AG09309 (cell line): ENCODE results near the gene PPP2R5D.

ENCODE experiments used
- DNase-seq: peaks from one replicate; pipeline ENCODE4 v3.0.0-alpha.2; 2010; ENCODE audit warnings: low read depth
- H3K4me3 ChIP-seq: 2 replicates; pipeline ENCODE4 v1.5.1; 2011; ENCODE audit warnings: mild to moderate bottlenecking, low read depth, low read length, moderate library complexity; ENCODE audit not compliant: control insufficient read depth
- TF ChIP-seq, protein P1 (sequence below): IDR thresholded peaks from 2 replicates; pipeline ENCODE4 v1.5.1; 2011; ENCODE audit warnings: mild to moderate bottlenecking, low read depth, low read length, inconsistent platforms; ENCODE audit not compliant: insufficient read depth, control insufficient read depth; ENCODE audit errors: missing control alignments

PPP2R5D gene

DNA sequence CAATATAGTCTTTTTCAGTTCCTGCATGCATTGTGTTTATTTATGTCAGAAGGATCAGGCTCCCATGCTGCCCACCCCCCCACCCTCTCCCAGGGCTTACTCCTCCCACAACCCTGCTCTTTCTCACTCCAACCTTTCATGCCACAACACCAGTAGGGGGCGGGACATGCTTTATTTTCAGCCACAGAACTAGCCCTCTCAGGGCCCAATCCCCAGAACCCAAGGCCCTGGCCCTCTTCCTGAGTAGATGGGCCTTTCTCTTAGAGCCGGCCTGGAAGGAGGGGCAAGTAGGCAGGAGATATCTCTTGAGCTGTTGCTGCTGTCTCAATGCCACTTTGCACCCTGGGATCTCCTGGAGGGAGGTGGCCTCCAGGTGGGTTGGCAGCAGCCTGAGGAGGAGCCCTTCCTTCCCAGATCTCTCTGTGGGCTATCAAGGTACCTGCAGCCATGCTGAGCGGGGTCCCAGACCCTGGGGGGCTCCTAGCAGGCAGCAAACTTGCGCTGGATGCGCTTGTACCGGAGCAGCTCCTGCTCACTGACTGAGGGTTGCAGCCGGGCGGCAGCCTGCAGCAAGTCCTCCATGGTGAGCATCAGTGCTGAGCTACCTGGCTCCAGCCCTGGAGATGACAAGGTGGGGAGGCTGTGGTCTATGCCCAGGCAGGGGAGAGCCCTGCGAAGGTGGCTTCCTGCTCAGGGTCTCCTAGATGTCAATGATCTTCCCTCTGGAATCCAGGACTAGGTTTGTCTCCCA is 20.3 kb upstream of the PPP2R5D start:
- DNase-seq, result no peak
- TF ChIP-seq, protein P1, sequence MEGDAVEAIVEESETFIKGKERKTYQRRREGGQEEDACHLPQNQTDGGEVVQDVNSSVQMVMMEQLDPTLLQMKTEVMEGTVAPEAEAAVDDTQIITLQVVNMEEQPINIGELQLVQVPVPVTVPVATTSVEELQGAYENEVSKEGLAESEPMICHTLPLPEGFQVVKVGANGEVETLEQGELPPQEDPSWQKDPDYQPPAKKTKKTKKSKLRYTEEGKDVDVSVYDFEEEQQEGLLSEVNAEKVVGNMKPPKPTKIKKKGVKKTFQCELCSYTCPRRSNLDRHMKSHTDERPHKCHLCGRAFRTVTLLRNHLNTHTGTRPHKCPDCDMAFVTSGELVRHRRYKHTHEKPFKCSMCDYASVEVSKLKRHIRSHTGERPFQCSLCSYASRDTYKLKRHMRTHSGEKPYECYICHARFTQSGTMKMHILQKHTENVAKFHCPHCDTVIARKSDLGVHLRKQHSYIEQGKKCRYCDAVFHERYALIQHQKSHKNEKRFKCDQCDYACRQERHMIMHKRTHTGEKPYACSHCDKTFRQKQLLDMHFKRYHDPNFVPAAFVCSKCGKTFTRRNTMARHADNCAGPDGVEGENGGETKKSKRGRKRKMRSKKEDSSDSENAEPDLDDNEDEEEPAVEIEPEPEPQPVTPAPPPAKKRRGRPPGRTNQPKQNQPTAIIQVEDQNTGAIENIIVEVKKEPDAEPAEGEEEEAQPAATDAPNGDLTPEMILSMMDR, result peak; percentile 30
- no peak overlapping the region for H3K4me3 ChIP-seq

DNA sequence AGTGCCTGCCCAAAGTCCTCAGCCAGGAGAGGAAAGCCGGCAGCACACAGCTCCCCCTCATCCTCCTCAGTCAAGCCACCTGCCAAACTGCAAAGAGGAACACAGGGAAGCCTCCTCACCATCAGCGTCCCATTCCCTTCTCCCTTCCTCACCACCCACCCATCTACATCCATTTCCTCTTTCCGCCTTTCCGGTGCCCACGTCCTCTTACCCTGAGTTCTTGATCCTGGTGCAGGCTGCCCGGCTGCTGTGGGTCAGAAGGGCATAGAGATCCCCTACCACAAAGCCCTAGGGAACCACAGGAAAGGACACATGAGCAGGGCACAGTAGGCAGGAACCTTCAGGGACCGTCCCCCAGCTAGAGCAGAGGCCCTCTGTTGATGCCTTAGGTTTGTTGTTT is 17.8 kb upstream of the PPP2R5D start:
- H3K4me3 ChIP-seq, result no peak overlapping the region
- TF ChIP-seq, protein P1, result no peak
- no peak for DNase-seq

- TF ChIP-seq, protein P1, result no peak
- DNase-seq, result no peak
- H3K4me3 ChIP-seq, result no peak overlapping the region
Measured at GRCh38 chr6:42967228-42967627, 17.1 kb upstream of the PPP2R5D start.

DNA sequence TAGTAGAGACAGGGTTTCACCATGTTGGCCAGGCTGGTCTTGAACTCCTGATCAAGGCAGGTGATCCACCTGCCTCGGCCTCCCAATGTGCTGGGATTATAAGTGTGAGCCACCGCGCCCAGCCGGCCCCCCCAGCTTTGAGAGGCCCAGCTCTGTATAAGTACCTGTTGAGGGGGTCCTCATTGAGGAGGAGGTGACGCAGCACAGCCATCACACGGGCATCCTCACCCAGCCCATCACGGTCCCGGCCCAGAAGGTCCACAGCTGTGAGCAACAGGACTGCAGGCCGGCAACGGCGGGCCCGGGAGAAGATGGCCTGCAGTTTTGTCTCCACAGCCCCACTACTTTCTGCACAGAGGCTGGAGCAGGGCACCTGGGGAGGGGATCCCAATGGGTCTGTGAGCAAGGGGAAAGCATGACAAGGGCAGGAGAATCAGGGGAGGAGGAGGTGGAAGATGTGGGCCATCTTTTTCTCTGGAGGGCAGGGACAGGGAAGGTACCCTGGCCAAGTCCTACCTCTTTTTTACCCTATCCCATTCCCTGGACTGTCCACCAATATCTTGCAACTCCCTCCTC is 16.2 kb upstream of the PPP2R5D start:
- H3K4me3 ChIP-seq, result no peak overlapping the region
- TF ChIP-seq, protein P1, result no peak
- no peak for DNase-seq

DNA sequence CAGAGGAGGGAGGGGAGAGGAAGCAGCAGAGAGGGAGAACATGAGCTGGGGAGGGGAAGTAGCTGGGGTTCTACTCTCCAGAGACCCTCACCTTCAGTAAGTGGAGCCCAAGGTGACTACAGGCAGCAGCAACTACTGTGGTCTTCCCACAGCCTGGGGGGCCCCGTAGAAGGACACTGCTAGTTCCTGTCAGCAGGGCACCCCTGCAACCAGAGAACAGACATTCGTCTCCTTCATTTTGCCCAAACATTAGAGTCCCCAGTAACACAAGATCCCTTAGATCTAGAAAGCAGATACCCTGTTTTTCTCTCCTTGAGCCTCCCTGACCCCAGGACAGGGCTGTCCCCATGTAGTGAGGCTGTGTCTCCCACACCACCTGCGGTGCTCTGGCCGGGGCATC is 15.6 kb upstream of the PPP2R5D start:
- TF ChIP-seq, protein P1, result no peak
- no peak overlapping the region for H3K4me3 ChIP-seq
- no peak for DNase-seq

- DNase-seq, result no peak
- H3K4me3 ChIP-seq, result no peak overlapping the region
- TF ChIP-seq, protein P1, result no peak
Measured at GRCh38 chr6:42969431-42969830, 14.9 kb upstream of the PPP2R5D start.

GRCh38 chr6:42969934-42970333 is 14.4 kb upstream of the PPP2R5D start:
- no peak overlapping the region for H3K4me3 ChIP-seq
- no peak for DNase-seq
- TF ChIP-seq, protein P1, result no peak
